Activated T-helper 9 cell treated with anti-CD3 and anti-CD28 coated beads, Interleukin-2, amount 50 U/mL, for 16 hours (primary cell): ENCODE measurements around the gene CTU1.

Experiments used
- DNase-seq: peaks from one replicate; pipeline ENCODE4 v3.0.0-alpha.2; 2020; ENCODE audit warnings: low read depth

Gene CTU1

GRCh38 chr19:51103926-51104341 is 4.3 kb downstream of the CTU1 start:
- DNase-seq: no peak

DNA sequence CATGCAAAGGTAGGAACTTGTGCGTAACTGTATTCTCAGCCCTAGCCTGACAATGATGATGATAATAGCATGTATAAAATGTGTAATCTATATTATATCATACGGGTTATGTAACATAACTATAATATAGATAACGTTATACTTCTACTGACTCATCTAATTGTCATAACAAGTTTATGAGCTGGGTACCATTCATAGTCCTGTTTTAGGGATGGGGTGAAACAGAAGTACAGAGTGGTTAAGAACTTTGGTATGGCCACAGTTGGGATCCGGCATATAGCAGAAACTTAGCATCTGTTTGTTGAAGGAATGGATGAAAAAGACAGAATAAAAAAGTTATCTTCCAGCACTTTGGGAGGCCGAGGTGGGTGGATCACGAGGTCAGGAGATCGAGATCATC is 5.2 kb downstream of the CTU1 start:
- no peak for DNase-seq

DNA sequence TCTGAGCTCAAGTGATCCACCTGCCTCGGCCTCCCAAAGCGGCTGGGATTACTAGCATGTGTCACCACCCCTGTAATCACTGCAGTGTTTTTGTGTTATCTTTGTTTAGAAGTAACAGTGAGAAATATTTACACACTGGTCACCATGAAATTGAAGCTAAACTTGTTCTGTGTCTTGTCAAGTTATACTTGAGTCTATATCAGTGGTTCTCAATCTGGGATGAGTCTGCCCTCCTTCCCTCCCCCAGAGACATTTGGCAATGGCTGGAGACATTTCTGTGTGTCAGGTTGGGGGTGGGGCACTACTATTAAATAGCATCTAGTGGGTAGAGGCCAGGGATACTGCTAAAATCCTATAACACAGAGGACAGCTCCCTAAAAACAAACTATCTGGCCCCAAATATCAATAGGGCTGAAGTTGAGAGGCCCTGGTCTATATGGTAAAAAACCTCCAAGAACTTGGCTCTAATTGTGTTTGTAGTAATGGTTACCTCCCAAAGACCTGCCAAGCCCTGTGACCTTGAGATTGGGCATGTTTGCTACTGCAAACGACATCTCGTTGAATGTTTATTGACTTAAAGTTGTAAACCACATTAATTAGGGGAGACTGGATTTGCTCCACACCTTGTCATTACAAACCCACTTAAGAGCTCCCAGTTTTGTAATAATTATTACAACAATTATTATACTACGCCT is 6.9 kb downstream of the CTU1 start:
- no peak for DNase-seq

- no peak for DNase-seq
Observed at GRCh38 chr19:51100601-51101000, 7.6 kb downstream of the CTU1 start.

DNA sequence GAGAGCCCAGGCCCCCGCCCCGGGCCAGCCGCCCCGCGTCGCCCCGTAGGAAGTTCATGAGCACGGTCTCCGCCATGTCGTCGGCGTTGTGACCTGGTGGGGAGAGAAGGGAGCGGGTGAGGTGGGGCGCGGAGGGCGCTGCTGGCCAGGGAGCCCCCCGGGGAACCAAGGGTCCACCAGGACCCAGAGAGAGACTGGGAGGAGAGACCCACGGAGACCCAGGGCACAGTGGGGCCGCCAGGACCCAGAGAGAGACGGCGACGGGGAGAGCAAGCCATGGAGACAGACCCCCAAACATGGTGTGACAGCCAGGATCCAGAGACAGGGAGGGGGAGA is 9.2 kb downstream of the CTU1 start:
- no peak for DNase-seq

GRCh38 chr19:51098365-51099046 is 9.7 kb downstream of the CTU1 start:
- DNase-seq: peak; percentile 20

- DNase-seq: no peak
Observed at GRCh38 chr19:51097796-51098195, 10.4 kb downstream of the CTU1 start.

DNA sequence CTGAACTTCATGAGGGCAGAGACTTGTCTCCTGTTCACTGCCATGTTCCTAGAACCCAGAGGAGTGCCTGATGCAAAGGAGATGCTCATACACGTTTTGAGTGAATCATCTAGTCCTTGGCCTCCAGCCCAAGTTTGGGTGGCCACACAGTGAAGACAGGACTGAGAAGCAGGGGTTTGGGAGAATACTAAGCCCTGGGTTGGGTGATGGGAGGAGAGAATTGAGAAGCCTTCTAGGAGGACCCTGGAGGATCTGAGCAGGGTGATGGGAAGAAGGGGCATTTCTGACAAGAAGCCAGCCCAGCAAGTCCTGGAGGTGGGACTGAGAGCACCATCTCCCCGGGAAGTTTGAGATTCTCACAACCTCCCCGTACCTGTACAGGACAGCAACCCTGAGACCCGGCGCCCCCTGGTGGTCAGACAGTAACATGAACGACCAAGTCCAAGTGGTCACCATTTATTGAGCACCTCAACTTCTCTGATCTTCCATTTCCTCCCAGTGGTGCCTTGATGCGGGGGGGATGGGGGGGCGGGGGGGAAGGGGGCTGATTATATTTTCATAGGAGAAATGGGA is 11.0 kb downstream of the CTU1 start:
- DNase-seq: peak; percentile 63

GRCh38 chr19:51096473-51097165 is 11.6 kb downstream of the CTU1 start:
- DNase-seq: no peak

DNA sequence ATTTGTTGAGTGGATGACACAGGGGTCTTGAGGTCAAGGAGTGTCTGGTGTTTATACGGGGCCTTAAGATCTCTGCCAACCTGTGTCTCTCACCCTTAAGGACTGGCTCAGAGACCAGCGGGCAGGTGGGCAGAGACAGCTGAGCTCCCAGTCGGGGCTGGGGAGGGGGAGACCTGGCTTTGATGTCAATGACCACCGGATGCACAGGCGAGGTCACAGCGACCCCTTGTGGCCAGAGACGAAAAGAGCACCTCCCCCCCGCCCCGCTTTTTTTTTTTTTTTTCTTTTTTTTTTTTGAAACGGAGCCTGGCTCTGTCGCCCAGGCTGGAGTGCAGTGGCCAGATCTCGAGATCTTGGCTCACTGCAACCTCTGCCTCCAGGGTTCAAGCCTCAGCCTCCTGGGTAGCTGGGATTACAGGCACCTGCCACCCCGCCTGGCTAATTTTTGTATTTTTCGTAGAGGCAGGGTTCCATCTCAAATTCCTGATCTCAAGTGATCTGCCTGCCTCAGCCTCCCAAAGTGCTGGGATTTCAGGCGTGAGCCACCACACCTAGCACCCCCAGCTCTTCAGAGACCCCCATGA is 13.4 kb downstream of the CTU1 start:
- DNase-seq: peak; percentile 13

DNA sequence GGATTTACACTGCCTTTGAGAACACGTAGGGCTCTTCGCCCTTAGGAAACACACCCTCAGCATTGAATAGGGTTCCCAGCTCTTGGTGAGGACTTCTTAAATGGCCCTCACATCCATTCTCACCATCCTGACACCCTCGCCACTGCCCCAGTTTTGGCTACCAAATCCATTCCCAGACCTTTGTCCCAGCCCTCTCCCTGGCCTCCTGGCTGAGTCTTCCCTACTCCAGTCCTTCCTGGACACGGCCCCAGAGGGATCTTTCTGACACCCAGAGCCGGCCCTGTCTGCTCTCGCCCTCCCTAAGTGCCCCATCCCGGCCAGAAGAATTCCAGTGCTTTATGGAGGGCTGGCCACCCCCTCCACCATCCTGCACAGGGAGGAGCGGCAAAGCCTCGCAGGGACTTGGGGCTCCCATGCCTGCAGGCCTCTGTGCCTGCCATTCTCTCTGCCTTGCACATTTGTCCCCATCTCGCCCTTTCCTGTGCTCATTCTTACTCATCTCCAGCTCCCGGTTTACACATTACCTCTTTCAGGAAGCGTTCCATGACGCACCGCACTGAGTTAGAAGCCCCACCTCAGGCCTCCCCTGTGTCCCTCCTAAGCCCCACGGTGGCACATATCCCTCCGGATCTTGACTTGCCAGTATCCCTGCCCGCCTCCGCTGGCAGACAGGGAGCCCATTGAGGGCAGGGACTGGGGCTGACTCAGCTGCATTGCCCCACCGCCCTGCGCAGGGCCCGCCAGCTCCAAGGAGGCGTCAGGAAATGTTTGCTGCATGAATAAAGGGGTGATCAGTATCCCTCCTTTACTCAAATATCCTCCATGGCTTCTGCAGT is 14.5 kb downstream of the CTU1 start:
- no peak for DNase-seq

- DNase-seq: no peak
Observed at GRCh38 chr19:51093101-51093500, 15.1 kb downstream of the CTU1 start.

DNA sequence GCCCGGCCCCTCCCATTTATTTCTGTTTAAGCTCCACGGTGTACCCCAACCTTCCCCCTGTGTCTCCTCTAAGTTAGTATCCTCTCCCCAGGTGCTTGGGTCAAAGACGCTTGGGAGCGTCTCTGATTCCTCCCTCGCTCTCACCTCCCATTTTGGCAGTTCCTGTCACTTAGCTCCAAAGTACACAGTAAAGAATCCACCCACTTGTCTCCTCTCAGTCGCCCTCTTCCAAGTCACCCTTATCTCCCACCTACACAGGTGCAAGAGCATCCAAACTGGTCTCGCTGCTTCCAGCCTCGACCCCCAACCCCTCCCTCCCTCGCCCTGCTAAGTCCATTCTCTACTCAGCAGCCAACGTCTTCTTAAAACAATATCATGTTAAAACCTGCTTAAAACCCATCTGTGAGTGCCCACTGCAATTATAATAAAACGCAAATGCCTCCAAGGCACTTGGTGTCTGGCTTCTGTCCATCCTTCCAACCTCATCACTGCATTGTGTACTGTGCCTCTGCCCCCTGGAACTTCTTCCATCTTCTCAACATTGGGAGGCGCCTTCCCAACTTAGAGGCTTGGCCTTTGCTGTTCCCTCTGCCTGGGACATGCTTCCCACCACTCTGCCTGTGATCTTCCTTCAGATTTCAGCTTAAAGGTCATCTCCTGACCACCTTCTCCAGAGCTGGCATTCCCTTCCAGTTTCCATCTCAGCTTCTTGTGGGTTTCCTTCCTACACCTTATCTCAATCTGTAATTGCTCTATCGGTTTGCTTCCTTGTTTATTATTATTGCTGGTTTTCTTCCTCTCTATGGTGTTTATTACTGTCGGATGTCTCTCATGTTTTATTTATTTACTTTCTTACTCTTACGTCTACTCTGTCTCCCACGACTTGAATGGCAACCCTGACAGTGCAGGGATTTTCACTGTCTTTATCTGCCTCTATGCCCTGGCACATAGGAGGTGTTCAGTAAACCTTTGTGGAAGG is 16.0 kb downstream of the CTU1 start:
- no peak for DNase-seq

DNA sequence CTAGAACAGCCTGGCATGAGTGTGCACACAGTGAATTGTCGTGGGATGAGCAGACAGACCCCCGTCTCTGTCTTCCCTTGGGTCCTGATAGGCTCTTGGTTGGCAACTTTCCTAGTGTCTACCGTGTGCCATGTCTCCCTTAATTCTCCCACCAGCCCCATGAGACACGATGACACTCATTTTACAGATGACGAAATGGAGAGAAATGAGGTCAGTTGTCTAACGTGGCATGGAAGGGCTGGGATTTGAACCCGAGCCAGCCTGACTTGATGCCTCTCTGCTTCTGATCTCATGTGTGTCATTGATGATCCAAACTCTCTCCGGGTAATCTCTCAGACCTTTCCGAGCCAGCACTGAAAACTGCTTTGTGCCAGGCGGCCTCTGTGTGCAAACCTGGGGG is 17.1 kb downstream of the CTU1 start:
- DNase-seq: no peak

DNA sequence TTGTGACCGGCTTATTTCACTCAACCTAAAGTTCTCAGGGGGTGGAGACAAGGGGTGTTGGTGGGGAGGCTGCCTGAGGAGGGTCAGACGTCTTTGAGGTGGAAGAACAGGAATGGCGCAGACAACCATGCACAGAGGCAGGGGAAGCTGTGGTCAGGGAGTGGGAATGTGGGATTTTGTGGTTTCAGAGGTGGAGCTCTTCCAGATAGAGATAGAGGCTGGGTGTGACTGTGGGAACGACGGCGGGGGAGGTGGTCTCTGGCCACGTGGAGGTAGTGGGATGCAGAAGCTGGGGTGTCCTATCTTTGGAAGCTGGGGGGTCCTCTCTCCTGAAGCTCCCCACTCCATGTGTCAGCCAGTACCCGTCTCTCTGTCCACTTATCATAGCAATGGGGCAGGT is 17.7 kb downstream of the CTU1 start:
- no peak for DNase-seq

GRCh38 chr19:51089786-51090185 is 18.4 kb downstream of the CTU1 start:
- no peak for DNase-seq

- DNase-seq: no peak
Observed at GRCh38 chr19:51086153-51086850, 21.9 kb downstream of the CTU1 start.

- DNase-seq: no peak
Observed at GRCh38 chr19:51084505-51084904, 23.7 kb downstream of the CTU1 start.

DNA sequence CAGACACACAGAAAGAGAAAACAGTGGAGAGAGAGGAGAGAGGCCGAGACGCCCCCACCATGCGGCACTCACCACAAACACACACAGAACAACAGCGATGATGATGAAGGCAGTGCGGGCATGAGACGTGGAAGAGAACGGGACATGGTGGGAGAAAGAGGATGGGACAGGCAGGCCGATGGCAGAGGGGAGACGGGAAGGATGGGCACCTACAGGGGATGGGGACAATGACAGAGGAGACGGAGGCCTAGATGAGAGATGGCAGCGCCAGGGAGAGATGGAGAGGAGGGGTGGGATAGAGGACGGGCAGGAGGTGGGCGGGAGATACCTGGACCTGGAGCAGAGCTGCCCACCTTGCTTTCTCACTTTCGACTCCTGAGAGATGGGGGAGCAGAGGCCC is 24.4 kb downstream of the CTU1 start:
- DNase-seq: no peak

GRCh38 chr19:51083181-51083580 is 25.0 kb downstream of the CTU1 start:
- no peak for DNase-seq
